SU-DHL-6 (cell line): ENCODE results near the gene SAMD4B.

ENCODE experiments used
- H2AFZ ChIP-seq: fragments of 200-600 bp; sonication (generic); 2 replicates; pipeline ENCODE4 v1.6.1; 2014; ENCODE audit warnings: low read depth, mild to moderate bottlenecking, moderate library complexity, mixed read lengths, antibody characterized with exemption, low read length; ENCODE audit not compliant: severe bottlenecking
- H3F3A ChIP-seq: fragments of 200-600 bp; shearing (Covaris generic); 2 replicates; pipeline ENCODE4 v1.6.0; 2016; ENCODE audit warnings: antibody characterized with exemption, mild to moderate bottlenecking; ENCODE audit not compliant: insufficient read depth
- H3K27ac ChIP-seq: fragments of 200-600 bp; sonication (generic); 2 replicates; pipeline ENCODE4 v1.5.1; 2016; ENCODE audit warnings: low read depth, mild to moderate bottlenecking, low read length, moderate library complexity, mixed read lengths
- H3K27me3 ChIP-seq: fragments of 200-600 bp; sonication (generic), shearing (Covaris generic); 2 replicates; pipeline ENCODE4 v1.6.0; 2014; ENCODE audit warnings: mild to moderate bottlenecking, low read length
- H3K36me3 ChIP-seq: fragments of 200-600 bp; sonication (generic); 2 replicates; pipeline ENCODE4 v1.6.1; 2014; ENCODE audit warnings: mild to moderate bottlenecking, low read length, mixed read lengths
- H3K4me2 ChIP-seq: fragments of 300-600, 200-600 bp; shearing (Covaris generic), sonication (generic); 2 replicates; pipeline ENCODE4 v1.6.0; 2014; ENCODE audit warnings: low read length, low read depth, mild to moderate bottlenecking; ENCODE audit not compliant: poor library complexity, severe bottlenecking
- H3K4me3 ChIP-seq: fragments of 200-600 bp; sonication (generic); 2 replicates; pipeline ENCODE4 v1.5.1; 2014; ENCODE audit warnings: antibody characterized with exemption, low read length, mild to moderate bottlenecking, mixed read lengths; ENCODE audit not compliant: insufficient read depth, poor library complexity, severe bottlenecking
- H3K79me2 ChIP-seq: fragments of 200-600 bp; sonication (generic); 2 replicates; pipeline ENCODE4 v1.6.1; 2014; ENCODE audit warnings: mild to moderate bottlenecking, low read length, moderate library complexity; ENCODE audit not compliant: insufficient read depth
- H3K9ac ChIP-seq: fragments of 200-600 bp; sonication (generic); 2 replicates; pipeline ENCODE4 v1.7.0; 2014; ENCODE audit warnings: mild to moderate bottlenecking, low read length
- H3K9me2 ChIP-seq: fragments of 200-600 bp; sonication (generic); replicated peaks from 2 replicates; pipeline ENCODE4 v1.6.1; 2014; ENCODE audit warnings: low read length; ENCODE audit not compliant: insufficient read depth
- H3K9me3 ChIP-seq: fragments of 200-600 bp; sonication (generic); 2 replicates; pipeline ENCODE4 v1.6.1; 2014; ENCODE audit warnings: low read length, mixed read lengths; ENCODE audit not compliant: insufficient read depth
- H4K20me1 ChIP-seq: fragments of 200-600 bp; sonication (generic); 2 replicates; pipeline ENCODE4 v1.6.1; 2014; ENCODE audit warnings: low read depth, mild to moderate bottlenecking, antibody characterized with exemption, low read length, moderate library complexity, mixed read lengths
- EZH2phosphoT487 ChIP-seq: fragments of 200-600 bp; sonication (generic), shearing (Covaris generic); conservative IDR thresholded peaks from 2 replicates; pipeline ENCODE4 v1.6.1; 2018; ENCODE audit warnings: mild to moderate bottlenecking, antibody characterized with exemption, low read length, moderate library complexity, mixed read lengths
- TF ChIP-seq, protein P1 (sequence below): fragments of 200-600 bp; sonication (generic); IDR thresholded peaks from one replicate; pipeline ENCODE4 v1.5.1; 2017; ENCODE audit warnings: antibody characterized with exemption, mild to moderate bottlenecking, low read length, moderate library complexity; ENCODE audit not compliant: insufficient read depth, poor library complexity, severe bottlenecking

The SAMD4B gene

GRCh38 chr19:39369200-39369599, 27.0 kb downstream of the SAMD4B start:
- H2AFZ ChIP-seq = no peak overlapping the region
- no peak overlapping the region for H3K27ac ChIP-seq
- no peaks in the 10 kb centered on the region for H3K9me2 ChIP-seq
- no peak overlapping the region for H3K4me3 ChIP-seq
- H3K27me3 ChIP-seq = no peaks in the 10 kb centered on the region
- H3K9ac ChIP-seq = no peak overlapping the region
- no peak for TF ChIP-seq EZH2phosphoT487
- TF ChIP-seq, protein P1, sequence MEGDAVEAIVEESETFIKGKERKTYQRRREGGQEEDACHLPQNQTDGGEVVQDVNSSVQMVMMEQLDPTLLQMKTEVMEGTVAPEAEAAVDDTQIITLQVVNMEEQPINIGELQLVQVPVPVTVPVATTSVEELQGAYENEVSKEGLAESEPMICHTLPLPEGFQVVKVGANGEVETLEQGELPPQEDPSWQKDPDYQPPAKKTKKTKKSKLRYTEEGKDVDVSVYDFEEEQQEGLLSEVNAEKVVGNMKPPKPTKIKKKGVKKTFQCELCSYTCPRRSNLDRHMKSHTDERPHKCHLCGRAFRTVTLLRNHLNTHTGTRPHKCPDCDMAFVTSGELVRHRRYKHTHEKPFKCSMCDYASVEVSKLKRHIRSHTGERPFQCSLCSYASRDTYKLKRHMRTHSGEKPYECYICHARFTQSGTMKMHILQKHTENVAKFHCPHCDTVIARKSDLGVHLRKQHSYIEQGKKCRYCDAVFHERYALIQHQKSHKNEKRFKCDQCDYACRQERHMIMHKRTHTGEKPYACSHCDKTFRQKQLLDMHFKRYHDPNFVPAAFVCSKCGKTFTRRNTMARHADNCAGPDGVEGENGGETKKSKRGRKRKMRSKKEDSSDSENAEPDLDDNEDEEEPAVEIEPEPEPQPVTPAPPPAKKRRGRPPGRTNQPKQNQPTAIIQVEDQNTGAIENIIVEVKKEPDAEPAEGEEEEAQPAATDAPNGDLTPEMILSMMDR = no peak
- H3K36me3 ChIP-seq = no peaks in the 10 kb centered on the region
- H3F3A ChIP-seq = no peaks in the 10 kb centered on the region
- no peaks in the 10 kb centered on the region for H3K79me2 ChIP-seq
- H3K4me2 ChIP-seq = no peak overlapping the region
- H3K9me3 ChIP-seq = no peaks in the 10 kb centered on the region
- no peaks in the 10 kb centered on the region for H4K20me1 ChIP-seq

DNA sequence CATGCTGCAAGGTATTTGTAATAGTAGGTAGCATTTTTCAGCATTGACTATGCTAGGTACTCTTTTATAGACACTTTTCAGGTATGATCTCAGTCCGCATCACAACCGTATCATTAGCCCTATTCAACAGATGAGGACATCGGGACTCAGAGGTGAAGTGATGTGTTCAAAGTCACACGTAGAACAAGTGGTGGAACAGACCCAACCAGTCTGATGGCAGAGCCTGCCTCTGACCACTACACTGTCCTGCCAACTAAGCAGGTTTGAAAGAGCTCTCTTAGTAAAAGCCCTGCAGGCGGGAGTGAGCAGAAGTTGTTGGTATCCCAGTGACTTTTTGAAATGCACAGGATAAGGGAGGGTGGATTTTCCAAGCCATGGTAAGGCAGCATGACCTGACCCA, 28.5 kb downstream of the SAMD4B start:
- Histone ChIP-seq H3K9me2 (no peaks in the 10 kb centered on the region), H3K9me3 (no peaks in the 10 kb centered on the region), H3K79me2 (no peaks in the 10 kb centered on the region), H3K9ac (no peak overlapping the region), H3K27me3 (no peaks in the 10 kb centered on the region), H3K4me2 (no peak overlapping the region), H3K27ac (no peak overlapping the region), H3F3A (no peaks in the 10 kb centered on the region), H3K4me3 (no peak overlapping the region), H2AFZ (no peak overlapping the region), H3K36me3 (no peaks in the 10 kb centered on the region), H4K20me1 (no peaks in the 10 kb centered on the region)
- no peak for TF ChIP-seq EZH2phosphoT487
- TF ChIP-seq, protein P1 = no peak

- H3K9me3 ChIP-seq = no peaks in the 10 kb centered on the region
- no peaks in the 10 kb centered on the region for H4K20me1 ChIP-seq
- no peaks in the 10 kb centered on the region for H3K27me3 ChIP-seq
- H3F3A ChIP-seq = no peaks in the 10 kb centered on the region
- TF ChIP-seq, protein P1 = no peak
- no peak for TF ChIP-seq EZH2phosphoT487
- H3K4me2 ChIP-seq = no peak overlapping the region
- no peak overlapping the region for H2AFZ ChIP-seq
- H3K9ac ChIP-seq = no peak overlapping the region
- H3K36me3 ChIP-seq = no peaks in the 10 kb centered on the region
- H3K27ac ChIP-seq = no peak overlapping the region
- no peaks in the 10 kb centered on the region for H3K79me2 ChIP-seq
- no peak overlapping the region for H3K4me3 ChIP-seq
- H3K9me2 ChIP-seq = no peaks in the 10 kb centered on the region
Measured at GRCh38 chr19:39372047-39372802, 30.0 kb downstream of the SAMD4B start.
